NT2/D1 (cell line): ENCODE measurements around the gene ARHGEF4.

Experiments
- YY1 ChIP-seq: IDR thresholded peaks from 2 replicates; pipeline ENCODE4 v1.6.1; 2011; ENCODE audit not compliant: insufficient read length, insufficient read depth
- ZNF274 ChIP-seq: IDR thresholded peaks from 2 replicates; pipeline ENCODE4 v1.6.1; 2011; ENCODE audit warnings: mild to moderate bottlenecking, low read depth, low read length

DNA sequence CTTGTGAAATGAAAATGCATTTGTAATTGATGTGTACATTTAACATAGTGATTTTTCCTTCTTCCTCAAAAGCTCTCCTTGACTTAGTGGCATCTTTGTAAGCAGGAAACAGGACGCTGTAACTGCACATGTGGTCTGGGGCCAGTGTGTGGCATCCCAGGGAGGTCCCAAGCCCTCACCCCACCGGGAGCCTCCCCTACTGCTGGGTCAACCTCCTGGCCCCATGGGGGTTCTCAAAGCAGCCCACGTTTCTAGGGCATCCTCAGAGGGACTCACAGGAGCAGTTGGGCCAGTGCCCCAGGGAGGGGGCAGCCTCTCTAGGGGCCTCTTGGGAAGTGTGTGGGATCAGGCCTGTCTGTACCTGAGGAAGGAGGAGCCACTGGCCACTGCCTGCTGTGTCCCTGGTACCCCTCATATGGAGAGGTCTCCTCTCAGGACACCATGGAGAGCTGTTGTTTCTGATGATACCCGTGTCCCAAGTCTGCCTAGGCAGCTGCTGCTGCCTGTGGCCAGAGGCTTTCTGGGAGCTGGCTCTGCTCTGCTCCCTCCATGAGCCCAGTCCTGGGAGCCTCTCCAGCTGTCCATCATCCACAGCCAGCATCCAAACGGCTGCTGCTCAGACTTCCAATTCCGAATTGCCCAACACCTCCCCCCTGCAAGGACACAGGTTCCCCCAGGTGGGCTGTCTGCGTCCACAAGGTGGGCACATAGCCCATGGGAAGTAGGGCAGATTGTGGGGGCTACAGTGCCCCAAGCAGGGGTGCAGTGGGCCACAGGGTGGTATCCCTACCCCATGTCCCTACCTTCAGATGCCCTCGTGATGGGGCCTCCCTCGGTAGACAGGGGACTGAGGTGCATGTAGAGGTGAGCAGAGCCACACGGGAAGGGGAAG lies 13.4 kb downstream of the ARHGEF4 start:
- TF ChIP-seq ZNF274, result no peak
- no peak for TF ChIP-seq YY1
